NT2/D1 (cell line): Measurements from ENCODE around the gene KRT78.

Experiments
- SUZ12 ChIP-seq: IDR thresholded peaks from 2 replicates; pipeline ENCODE4 v1.6.1; 2011; ENCODE audit not compliant: insufficient read length, insufficient read depth; ENCODE audit errors: extremely low read depth
- YY1 ChIP-seq: IDR thresholded peaks from 2 replicates; pipeline ENCODE4 v1.6.1; 2011; ENCODE audit not compliant: insufficient read length, insufficient read depth
- ZNF274 ChIP-seq: IDR thresholded peaks from 2 replicates; pipeline ENCODE4 v1.6.1; 2011; ENCODE audit warnings: mild to moderate bottlenecking, low read depth, low read length

GRCh38 chr12:52824741-52825410 is 23.9 kb downstream of the KRT78 start:
- no peak for TF ChIP-seq YY1
- TF ChIP-seq ZNF274, result no peak
- TF ChIP-seq SUZ12, result no peak
